ENCODE measurements around the gene TANK.
"Not testable (repeated sequence)": the region's sequence is repeated elsewhere in the genome, so short reads cannot be mapped to it uniquely, and the experiment has no call there.

The TANK gene

GRCh38 chr2:161278564-161279229, 118.5 kb downstream of the TANK start:
- peak; percentile 6 for DNase-seq (ENCODE audit: low spot score)

DNA sequence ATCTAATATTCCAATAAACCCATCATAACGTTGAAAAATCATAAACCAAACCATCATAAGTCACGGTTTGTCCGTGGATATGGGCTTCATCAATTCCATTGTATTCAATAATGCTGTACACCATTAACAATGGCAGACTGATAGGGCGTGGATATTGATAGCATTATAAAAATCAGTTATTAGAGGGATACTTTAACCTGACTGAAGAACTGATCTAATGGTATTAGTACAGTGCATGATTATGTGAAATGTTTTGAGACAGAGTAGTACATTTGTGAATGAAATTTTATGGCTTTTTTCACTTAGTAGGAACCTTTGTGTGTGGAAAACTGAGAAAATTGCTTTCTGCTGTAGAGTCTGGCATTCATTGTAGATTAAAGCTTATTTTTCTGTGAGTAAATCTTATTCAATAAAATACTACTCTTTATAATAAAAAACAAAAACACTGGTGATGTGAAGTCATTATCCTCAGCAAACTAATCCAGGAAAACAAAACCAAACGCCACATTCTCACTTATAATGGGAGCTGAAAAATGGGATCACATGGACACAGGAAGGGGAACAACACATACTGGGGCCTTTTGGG, 119.1 kb downstream of the TANK start:
- DNase-seq (ENCODE audit: low spot score), result not testable (repeated sequence)

DNA sequence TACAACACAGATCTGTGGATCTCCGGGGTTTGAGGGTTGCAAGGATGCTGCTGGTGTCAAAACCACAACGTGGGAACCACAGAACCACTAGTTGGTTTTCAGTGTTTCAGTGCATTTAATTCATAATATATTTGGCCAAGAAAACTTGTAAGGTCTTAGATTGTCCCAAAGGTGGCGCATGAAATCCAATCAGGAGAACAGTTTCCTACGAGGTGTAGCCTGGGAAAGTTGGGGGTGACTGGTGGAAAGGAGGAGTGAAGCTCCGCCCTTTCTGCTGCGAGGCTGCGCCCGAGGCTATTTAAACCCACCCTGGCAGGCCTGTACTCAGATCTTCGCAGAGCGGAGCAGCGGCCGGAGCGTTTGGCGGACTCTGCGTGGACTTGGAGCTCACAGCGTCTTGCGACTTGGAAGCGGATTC, 120.7 kb downstream of the TANK start:
- DNase-seq (ENCODE audit: low spot score), result peak; percentile 4

GRCh38 chr2:161281615-161282310, 121.5 kb downstream of the TANK start:
- not testable (repeated sequence) for DNase-seq (ENCODE audit: low spot score)

DNA sequence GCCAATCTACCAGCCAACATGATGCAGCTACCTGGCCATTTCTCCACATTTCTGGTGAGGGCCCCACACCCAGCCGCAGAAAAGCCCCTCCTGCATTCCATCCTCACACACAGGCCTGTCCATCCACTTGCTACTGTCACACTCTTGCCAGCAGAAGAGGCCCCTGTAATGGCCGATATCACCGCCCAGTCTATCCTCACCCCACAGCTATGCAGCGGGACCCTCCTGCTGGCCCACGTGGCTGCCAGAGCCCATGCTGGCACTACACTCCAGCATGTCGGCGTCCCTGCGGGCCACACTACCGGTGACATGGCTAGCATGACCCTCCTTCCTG, 122.0 kb downstream of the TANK start:
- not testable (repeated sequence) for DNase-seq (ENCODE audit: low spot score)

- no peak for DNase-seq (ENCODE audit: low spot score)
These were observed 123.7 kb downstream of the TANK start for GRCh38 chr2:161283926-161284325.
